ENCODE data around the gene ADARB1. TPM values are rescaled to one million over a fixed set of nuclear protein-coding genes. Genes with fewer than 3 reads are reported as not detected.

The ADARB1 gene
- total and polyA plus RNA-seq, 2 experiments from 2014 or later: 16.0 to 17.3 TPM

- TF ChIP-seq CTCF (IDR thresholded peaks at IDR 0.05; ENCODE audit: poor library complexity) (no peak), EZH2phosphoT487 (IDR thresholded peaks at IDR 0.05; ENCODE audit: low read depth, severe bottlenecking, unreplicated experiment) (no peak), EZH2 (IDR thresholded peaks at IDR 0.05; ENCODE audit: borderline replicate concordance) (no peak)
- no peak for DNase-seq (ENCODE audit: low spot score)
- Histone ChIP-seq H3K27ac (no peak overlapping the region), H3K4me2 (no peak overlapping the region), H3K9me3 (ENCODE audit: low read depth) (no peaks in the 10 kb centered on the region), H3K4me3 (no peak overlapping the region), H3K79me2 (peaks cover 97% of the 10 kb centered on the region), H3K4me1 (ENCODE audit: insufficient read depth) (no peaks in the 10 kb centered on the region), H3K36me3 (replicated peaks; ENCODE audit: insufficient read depth, low read depth) (no peaks in the 10 kb centered on the region), H2AFZ (no peak overlapping the region), H3K9me2 (replicated peaks; ENCODE audit: insufficient read depth) (no peaks in the 10 kb centered on the region), H4K20me1 (ENCODE audit: insufficient read depth, poor library complexity, severe bottlenecking) (peaks cover 13% of the 10 kb centered on the region), H3K27me3 (no peaks in the 10 kb centered on the region)
- 92% methylated on average over 15 of the region's 15 CpGs for WGBS (ENCODE audit: low lambda C conversion rate, missing lambda C conversion rate)
Measured at GRCh38 chr21:45086337-45086958, 12.1 kb downstream of the ADARB1 start.

- Histone ChIP-seq H3K9me2 (replicated peaks; ENCODE audit: insufficient read depth) (no peaks in the 10 kb centered on the region), H3K27me3 (no peaks in the 10 kb centered on the region), H3K9me3 (ENCODE audit: low read depth) (no peaks in the 10 kb centered on the region), H4K20me1 (ENCODE audit: insufficient read depth, poor library complexity, severe bottlenecking) (peaks cover 13% of the 10 kb centered on the region), H3K4me1 (ENCODE audit: insufficient read depth) (no peaks in the 10 kb centered on the region), H2AFZ (no peak overlapping the region), H3K27ac (no peak overlapping the region), H3K36me3 (replicated peaks; ENCODE audit: insufficient read depth, low read depth) (no peaks in the 10 kb centered on the region), H3K4me3 (no peak overlapping the region), H3K79me2 (peaks cover 95% of the 10 kb centered on the region), H3K4me2 (no peak overlapping the region)
- WGBS (ENCODE audit: low lambda C conversion rate, missing lambda C conversion rate): 84% methylated on average over 10 of the region's 10 CpGs
- TF ChIP-seq CTCF (IDR thresholded peaks at IDR 0.05; ENCODE audit: poor library complexity): no peak
- no peak for TF ChIP-seq EZH2phosphoT487 (IDR thresholded peaks at IDR 0.05; ENCODE audit: low read depth, severe bottlenecking, unreplicated experiment)
- no peak for TF ChIP-seq EZH2 (IDR thresholded peaks at IDR 0.05; ENCODE audit: borderline replicate concordance)
- DNase-seq (ENCODE audit: low spot score): no peak
Measured at GRCh38 chr21:45087022-45087823, 12.8 kb downstream of the ADARB1 start.

GRCh38 chr21:45088116-45088515 lies 13.7 kb downstream of the ADARB1 start:
- H3K36me3 ChIP-seq (replicated peaks; ENCODE audit: insufficient read depth, low read depth): no peaks in the 10 kb centered on the region
- H3K9me3 ChIP-seq (ENCODE audit: low read depth): no peaks in the 10 kb centered on the region
- H3K27ac ChIP-seq: no peak overlapping the region
- no peak overlapping the region for H3K4me3 ChIP-seq
- no peak for DNase-seq (ENCODE audit: low spot score)
- no peaks in the 10 kb centered on the region for H3K9me2 ChIP-seq (replicated peaks; ENCODE audit: insufficient read depth)
- H3K4me2 ChIP-seq: no peak overlapping the region
- 95% methylated on average over 4 of the region's 4 CpGs for WGBS (ENCODE audit: low lambda C conversion rate, missing lambda C conversion rate)
- no peaks in the 10 kb centered on the region for H3K4me1 ChIP-seq (ENCODE audit: insufficient read depth)
- no peak overlapping the region for H2AFZ ChIP-seq
- TF ChIP-seq CTCF (IDR thresholded peaks at IDR 0.05; ENCODE audit: poor library complexity): no peak
- no peak for TF ChIP-seq EZH2 (IDR thresholded peaks at IDR 0.05; ENCODE audit: borderline replicate concordance)
- no peak for TF ChIP-seq EZH2phosphoT487 (IDR thresholded peaks at IDR 0.05; ENCODE audit: low read depth, severe bottlenecking, unreplicated experiment)
- peaks cover 92% of the 10 kb centered on the region for H3K79me2 ChIP-seq
- peaks cover 13% of the 10 kb centered on the region for H4K20me1 ChIP-seq (ENCODE audit: insufficient read depth, poor library complexity, severe bottlenecking)
- no peaks in the 10 kb centered on the region for H3K27me3 ChIP-seq
